ENCODE results near the gene MIA. TPM values are rescaled to one million over a fixed set of nuclear protein-coding genes. Genes with fewer than 3 reads are reported as not detected.

MIA gene
- total and polyA plus RNA-seq, 9 of the 15 experiments (the other 6 are each of a cell fraction or from before 2014, with no cell fraction given) = 0.21 TPM; not detected in 8

DNA sequence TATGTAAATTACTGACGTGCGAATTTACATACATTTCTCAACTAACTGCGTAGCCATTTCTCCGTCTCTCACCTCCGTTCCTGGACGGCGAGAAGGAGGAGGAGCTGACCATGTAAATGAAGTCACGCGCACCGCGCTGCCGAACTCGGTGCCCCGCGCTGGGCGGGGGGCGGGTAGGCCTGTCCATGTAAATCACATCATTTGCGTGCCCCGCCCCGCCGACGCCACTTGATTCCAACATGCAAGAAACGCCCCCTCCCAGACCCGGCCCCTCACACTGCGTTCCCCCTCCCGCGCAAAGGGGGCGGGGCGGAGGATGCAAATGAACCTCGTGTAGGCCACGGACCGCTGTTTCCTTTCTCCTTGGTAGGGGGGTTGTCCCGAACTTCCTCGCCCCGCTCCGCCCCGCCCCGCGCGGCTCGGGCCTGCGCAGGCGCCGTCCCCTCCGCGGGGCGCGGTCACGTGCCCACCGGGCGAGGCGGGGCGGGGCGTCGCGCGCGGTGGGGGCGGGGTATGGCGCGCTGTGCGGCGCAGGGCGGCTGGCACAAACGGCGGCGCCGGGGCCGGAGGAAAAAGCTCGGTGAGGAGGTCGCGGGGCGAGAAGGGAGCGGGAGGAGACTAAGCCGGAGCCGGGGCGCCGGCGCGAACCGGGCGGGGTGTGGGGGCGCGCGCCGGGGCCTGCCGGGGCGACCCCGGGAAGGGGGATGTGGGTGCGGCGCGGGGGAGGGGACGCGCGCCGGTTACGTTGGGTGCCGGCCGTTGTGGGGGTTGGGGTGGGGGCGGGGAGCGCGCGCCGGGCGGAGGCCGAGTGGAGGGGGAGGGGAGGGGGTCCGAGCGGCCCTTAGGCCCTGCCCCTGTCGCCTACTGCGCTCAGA lies 23.6 kb downstream of the MIA start, which contains the start of gene EGLN2 (continued):
- TF ChIP-seq, protein P1, sequence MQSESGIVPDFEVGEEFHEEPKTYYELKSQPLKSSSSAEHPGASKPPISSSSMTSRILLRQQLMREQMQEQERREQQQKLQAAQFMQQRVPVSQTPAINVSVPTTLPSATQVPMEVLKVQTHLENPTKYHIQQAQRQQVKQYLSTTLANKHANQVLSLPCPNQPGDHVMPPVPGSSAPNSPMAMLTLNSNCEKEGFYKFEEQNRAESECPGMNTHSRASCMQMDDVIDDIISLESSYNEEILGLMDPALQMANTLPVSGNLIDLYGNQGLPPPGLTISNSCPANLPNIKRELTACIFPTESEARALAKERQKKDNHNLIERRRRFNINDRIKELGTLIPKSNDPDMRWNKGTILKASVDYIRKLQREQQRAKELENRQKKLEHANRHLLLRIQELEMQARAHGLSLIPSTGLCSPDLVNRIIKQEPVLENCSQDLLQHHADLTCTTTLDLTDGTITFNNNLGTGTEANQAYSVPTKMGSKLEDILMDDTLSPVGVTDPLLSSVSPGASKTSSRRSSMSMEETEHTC (IDR thresholded peaks at IDR 0.05) = peak; percentile 87
- TF ChIP-seq, protein P2, sequence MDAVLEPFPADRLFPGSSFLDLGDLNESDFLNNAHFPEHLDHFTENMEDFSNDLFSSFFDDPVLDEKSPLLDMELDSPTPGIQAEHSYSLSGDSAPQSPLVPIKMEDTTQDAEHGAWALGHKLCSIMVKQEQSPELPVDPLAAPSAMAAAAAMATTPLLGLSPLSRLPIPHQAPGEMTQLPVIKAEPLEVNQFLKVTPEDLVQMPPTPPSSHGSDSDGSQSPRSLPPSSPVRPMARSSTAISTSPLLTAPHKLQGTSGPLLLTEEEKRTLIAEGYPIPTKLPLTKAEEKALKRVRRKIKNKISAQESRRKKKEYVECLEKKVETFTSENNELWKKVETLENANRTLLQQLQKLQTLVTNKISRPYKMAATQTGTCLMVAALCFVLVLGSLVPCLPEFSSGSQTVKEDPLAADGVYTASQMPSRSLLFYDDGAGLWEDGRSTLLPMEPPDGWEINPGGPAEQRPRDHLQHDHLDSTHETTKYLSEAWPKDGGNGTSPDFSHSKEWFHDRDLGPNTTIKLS (IDR thresholded peaks at IDR 0.05; ENCODE audit: borderline replicate concordance, low read depth) = no peak
- TF ChIP-seq LEF1 (IDR thresholded peaks at IDR 0.05) = 0 out of 2 replicates have a peak, but pooled peaks have one; percentile 15
- TF ChIP-seq CCAR2 (IDR thresholded peaks at IDR 0.05; ENCODE audit: low read depth, low read length) = no peak
- TF ChIP-seq WHSC1 (IDR thresholded peaks at IDR 0.05; ENCODE audit: low read length) = no peak

Data from K562 (cell line).